Stomach (tissue), 9 donors: ENCODE results near the gene MCTP2. TPM values are rescaled to one million over a fixed set of nuclear protein-coding genes. Genes with fewer than 3 reads are reported as not detected.

Experiments
- DNase-seq, 2 donors: peaks; one replicate each; pipeline versions ENCODE4 v3.0.0 to v3.0.0-alpha.2; 2013 to 2019
- H3K27ac ChIP-seq, 5 donors: fragments of 200-600 bp in 4 of 5; sonication (generic) in 4 of 5; one replicate each; pipeline ENCODE4 v1.5.1; 2013 to 2019; ENCODE audit warnings: mild to moderate bottlenecking in 1 of 5, moderate library complexity in 1 of 5
- H3K27me3 ChIP-seq, 3 donors: fragments of 200-600 bp; sonication (generic); one replicate each; pipeline ENCODE4 v1.5.1; 2017 to 2019; ENCODE audit warnings: mixed run types in 1 of 3
- H3K36me3 ChIP-seq, 4 donors: fragments of 200-600 bp; sonication (generic); 1 replicate in 3 of 4; 2 replicates in 1 of 4; pipeline ENCODE4 v1.5.1; 2016 to 2019
- H3K4me1 ChIP-seq, 4 donors: fragments of 200-600 bp; sonication (generic); one replicate each; pipeline ENCODE4 v1.5.1; 2016 to 2019
- H3K4me3 ChIP-seq, 4 donors: fragments of 200-600 bp; sonication (generic) in 3 of 4; one replicate each; pipeline ENCODE4 v1.5.1; 2016 to 2019; ENCODE audit warnings: mild to moderate bottlenecking in 1 of 4
- H3K9me3 ChIP-seq, 4 donors: fragments of 200-600 bp; sonication (generic); one replicate each; pipeline ENCODE4 v1.5.1; 2016 to 2019
- EP300 ChIP-seq: sonication (generic); formaldehyde crosslinking; IDR thresholded peaks from one replicate; pipeline ENCODE4 v1.6.1; 2017; ENCODE audit warnings: antibody characterized with exemption
- POLR2A ChIP-seq, 4 donors: fragments of 450-650 bp; IDR thresholded peaks; one replicate each; pipeline ENCODE4 v1.6.1; 2016; ENCODE audit warnings: antibody characterized with exemption in 4 of 4, control low read depth in 2 of 4, mild to moderate bottlenecking in 1 of 4, moderate library complexity in 1 of 4
- POLR2AphosphoS5 ChIP-seq, 3 donors: sonication (generic); formaldehyde crosslinking; IDR thresholded peaks; one replicate each; pipeline ENCODE4 v1.6.1; 2016; ENCODE audit warnings: antibody characterized with exemption in 3 of 3
- WGBS, 5 donors: extraction: QIAGEN DNeasy Blood & Tissue Kit in 3 of 5; methylation state at CpG; one replicate each; pipeline versions ENCODE4 v1.1.5 to v1.1.7; 2013 to 2018; 5-methylcytosine and 5-hydroxymethylcytosine counted together
- intact Hi-C: fragments of 100-400 bp; cut with DNase I; formaldehyde crosslinking; loops from one replicate; pipeline ENCODE4 v1.15.1; 2023; ENCODE audit warnings: low total_unique reads
- polyA plus RNA-seq, 3 donors: library from polyadenylated mRNA; stranded (reverse); fragments of 200-250 nt; gene quantifications; one replicate each; pipeline ENCODE4 v1.2.3, GENCODE V29; 2013
- total RNA-seq, 5 donors: library from RNA; depleted of rRNA; stranded (reverse); fragments of >200 nt; gene quantifications; one replicate each; pipeline versions ENCODE4 v1.1.0 to v1.2.3, GENCODE V29; 2014 to 2016
- TF ChIP-seq, protein P1 (sequence below), 7 experiments: fragments of 450-650 bp in 4 of 7; fragments of 200-600 bp in 3 of 7; sonication (generic) in 3 of 7; IDR thresholded peaks; one replicate each; pipeline ENCODE4 v1.5.1; 2016 to 2019; ENCODE audit warnings: antibody characterized with exemption in 7 of 7, control low read depth in 2 of 7, mild to moderate bottlenecking in 1 of 7
- donor health status: healthy with polysubstance abuse.
- donor health status: Bipolar disorder and iron deficiency.
- donor health status: healthy.

The MCTP2 gene
- total and polyA plus RNA-seq, 8 donors = 2.8 to 62.4 (median 15.4) TPM

DNA sequence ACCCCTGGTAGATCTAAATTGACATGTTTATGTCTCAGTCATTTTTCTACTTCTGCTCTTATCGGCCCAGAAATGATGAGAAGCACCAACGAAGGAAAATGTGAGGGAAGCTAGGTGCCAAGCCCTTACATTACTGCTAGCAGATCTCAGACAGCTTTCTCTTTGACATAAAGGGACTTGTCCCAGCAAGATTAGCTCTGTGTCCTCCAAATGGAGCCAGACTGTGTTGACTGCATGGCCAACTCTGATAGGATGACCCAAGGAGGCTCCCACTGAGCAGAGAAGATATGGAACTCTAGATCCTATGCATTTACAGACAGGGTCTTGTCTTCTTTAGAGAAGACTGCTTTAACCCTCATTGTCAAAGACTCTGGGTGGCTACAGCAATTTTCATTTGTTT, 2.8 kb upstream of the MCTP2 start:
- 50 to 67% (median 59%) methylated on average over 2 of the region's 2 CpGs for WGBS, 5 donors
- no peak overlapping the region for H3K4me3 ChIP-seq
- no peaks in the 10 kb centered on the region for H3K36me3 ChIP-seq
- H3K27me3 ChIP-seq = no peaks in the 10 kb centered on the region
- peaks cover 0 to 38% (median 18%) of the 10 kb centered on the region in 4 donors for H3K4me1 ChIP-seq
- H3K27ac ChIP-seq = no peak overlapping the region
- no peaks in the 10 kb centered on the region for H3K9me3 ChIP-seq
- no peak for DNase-seq
- intact Hi-C loops = no loop called here
- TF ChIP-seq POLR2A (IDR thresholded peaks at IDR 0.05) = no peak
- no peak for TF ChIP-seq EP300
- TF ChIP-seq, protein P1, sequence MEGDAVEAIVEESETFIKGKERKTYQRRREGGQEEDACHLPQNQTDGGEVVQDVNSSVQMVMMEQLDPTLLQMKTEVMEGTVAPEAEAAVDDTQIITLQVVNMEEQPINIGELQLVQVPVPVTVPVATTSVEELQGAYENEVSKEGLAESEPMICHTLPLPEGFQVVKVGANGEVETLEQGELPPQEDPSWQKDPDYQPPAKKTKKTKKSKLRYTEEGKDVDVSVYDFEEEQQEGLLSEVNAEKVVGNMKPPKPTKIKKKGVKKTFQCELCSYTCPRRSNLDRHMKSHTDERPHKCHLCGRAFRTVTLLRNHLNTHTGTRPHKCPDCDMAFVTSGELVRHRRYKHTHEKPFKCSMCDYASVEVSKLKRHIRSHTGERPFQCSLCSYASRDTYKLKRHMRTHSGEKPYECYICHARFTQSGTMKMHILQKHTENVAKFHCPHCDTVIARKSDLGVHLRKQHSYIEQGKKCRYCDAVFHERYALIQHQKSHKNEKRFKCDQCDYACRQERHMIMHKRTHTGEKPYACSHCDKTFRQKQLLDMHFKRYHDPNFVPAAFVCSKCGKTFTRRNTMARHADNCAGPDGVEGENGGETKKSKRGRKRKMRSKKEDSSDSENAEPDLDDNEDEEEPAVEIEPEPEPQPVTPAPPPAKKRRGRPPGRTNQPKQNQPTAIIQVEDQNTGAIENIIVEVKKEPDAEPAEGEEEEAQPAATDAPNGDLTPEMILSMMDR (IDR thresholded peaks at IDR 0.05) = no peak
- no peak for TF ChIP-seq POLR2AphosphoS5 (IDR thresholded peaks at IDR 0.05)

DNA sequence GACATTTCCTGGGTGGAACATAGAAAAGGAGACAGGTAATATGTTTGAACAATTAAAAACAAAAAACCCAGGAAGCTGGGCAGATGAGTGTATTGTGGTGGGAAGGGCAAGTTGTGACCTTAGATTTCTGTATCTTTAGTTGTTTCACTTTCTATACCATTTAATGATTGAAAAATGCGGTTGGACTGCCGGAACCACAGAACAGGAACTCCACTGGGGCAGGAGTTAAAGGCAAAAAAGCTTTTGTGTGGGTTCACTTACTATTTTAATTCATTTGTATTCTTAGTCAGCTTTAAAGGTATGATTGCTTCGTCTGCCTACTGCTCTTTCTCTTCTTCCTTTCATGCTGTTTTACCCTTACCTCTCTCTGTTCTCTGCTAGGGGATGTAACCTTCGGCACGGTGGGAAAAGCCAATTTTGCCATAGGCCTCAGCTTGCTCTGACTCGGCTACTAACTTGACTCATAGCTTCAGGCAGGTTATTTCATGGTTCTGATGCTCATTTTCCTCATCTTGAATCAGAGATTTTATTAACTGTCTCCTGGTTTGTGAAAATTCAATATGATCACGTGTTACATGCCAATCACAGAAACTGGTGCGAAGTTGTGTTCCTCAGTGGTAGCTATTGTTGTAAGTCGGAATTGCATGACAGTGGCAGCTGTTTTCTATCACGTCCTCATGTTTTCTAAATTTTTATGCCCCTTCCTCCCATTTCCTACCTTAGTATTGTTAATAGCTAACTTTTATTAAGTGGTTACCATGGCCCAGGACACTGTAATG, 1.6 kb upstream of the MCTP2 start:
- TF ChIP-seq POLR2A (IDR thresholded peaks at IDR 0.05) (no peak), EP300 (no peak), POLR2AphosphoS5 (IDR thresholded peaks at IDR 0.05) (no peak)
- TF ChIP-seq, protein P1 (IDR thresholded peaks at IDR 0.05) = no peak
- intact Hi-C loops = no loop called here
- DNase-seq = peak in 1 of 2 donors; percentile 39
- peak overlapping the region in 1 of 4 donors; percentile 65 for H3K4me3 ChIP-seq
- H3K27ac ChIP-seq = peak overlapping the region; percentile 45 to 91 (median 85)
- H3K9me3 ChIP-seq = no peaks in the 10 kb centered on the region
- H3K27me3 ChIP-seq = no peaks in the 10 kb centered on the region
- peaks cover 0 to 41% (median 21%) of the 10 kb centered on the region in 4 donors for H3K4me1 ChIP-seq
- H3K36me3 ChIP-seq = no peaks in the 10 kb centered on the region
- WGBS, 5 donors = 59 to 77% (median 74%) methylated on average over 10 of the region's 10 CpGs

DNA sequence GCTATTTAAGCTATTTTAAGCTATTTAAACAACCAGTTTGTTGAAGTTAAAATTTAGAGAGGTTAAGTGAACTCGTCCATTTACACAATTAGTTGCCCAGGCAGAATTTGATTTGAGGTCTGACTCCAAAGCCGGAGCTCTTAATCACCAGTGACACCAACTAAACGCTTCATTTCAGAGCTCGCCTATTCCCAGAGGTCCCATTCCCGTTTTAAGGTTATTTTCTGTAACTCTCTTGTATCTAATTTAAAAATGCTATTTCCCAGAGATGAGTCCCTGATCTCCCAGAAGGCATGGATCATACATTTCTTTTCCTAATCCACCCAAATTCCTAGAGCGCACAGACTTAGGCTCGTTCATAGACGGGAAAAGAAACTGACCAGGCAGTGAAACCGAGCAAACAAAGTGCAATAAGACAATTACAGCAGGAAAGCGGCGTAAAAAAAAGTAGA, 904 bp upstream of the MCTP2 start:
- 9 to 20% (median 14%) methylated on average over 11 of the region's 11 CpGs for WGBS, 5 donors
- H3K36me3 ChIP-seq = no peaks in the 10 kb centered on the region
- no peak for DNase-seq
- TF ChIP-seq POLR2AphosphoS5 (IDR thresholded peaks at IDR 0.05) (no peak), EP300 (no peak), POLR2A (IDR thresholded peaks at IDR 0.05) (no peak)
- TF ChIP-seq, protein P1 (IDR thresholded peaks at IDR 0.05) = no peak
- intact Hi-C loops = no loop called here
- peak overlapping the region; percentile 78 to 91 (median 85) for H3K27ac ChIP-seq
- H3K27me3 ChIP-seq = no peaks in the 10 kb centered on the region
- H3K4me1 ChIP-seq = peaks cover 0 to 45% (median 21%) of the 10 kb centered on the region in 4 donors
- peak overlapping the region; percentile 61 to 71 (median 64) for H3K4me3 ChIP-seq
- no peaks in the 10 kb centered on the region for H3K9me3 ChIP-seq

DNA sequence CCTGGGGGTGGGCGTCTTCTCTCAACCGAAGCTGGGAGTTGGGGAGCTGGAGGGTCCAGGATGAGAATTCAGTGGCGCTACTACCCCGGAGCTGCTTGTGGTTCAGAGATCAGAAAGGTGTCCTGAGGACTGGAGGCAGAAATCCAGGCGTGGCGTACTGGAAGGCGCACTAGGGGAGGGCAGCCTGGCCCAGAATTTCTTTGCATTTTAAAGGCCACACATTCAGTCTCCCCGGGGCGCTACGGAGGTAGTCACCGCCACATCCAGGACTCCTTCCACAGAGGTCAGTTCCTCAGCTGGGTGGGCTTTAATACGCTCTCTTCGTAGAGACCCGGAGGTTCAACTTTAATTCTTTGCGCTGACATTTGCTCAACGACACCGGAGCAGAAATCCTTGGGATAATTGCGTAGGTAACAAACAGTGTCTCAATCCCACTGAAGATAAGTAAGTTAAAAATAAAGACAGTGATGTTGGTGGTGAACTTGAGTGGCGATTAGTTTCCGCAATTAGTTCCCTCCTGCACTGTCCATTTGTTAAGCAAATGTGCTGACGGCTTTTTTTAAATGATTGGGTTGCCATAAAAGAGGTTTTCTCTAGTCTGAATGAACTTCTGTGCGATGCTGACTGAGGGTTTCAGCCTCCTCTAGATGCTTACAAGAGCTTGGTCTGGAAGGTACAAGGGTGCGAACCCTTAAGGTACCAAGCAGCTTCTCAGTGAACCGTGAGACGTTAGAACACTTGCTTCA, 535 bp downstream of the MCTP2 start:
- intact Hi-C loops = no loop called here
- H3K9me3 ChIP-seq = no peaks in the 10 kb centered on the region
- H3K36me3 ChIP-seq = no peaks in the 10 kb centered on the region
- 5 to 19% (median 8%) methylated on average over 16 to 25 of the region's 25 CpGs for WGBS, 5 donors
- peak overlapping the region; percentile 61 to 71 (median 64) for H3K4me3 ChIP-seq
- peak overlapping the region; percentile 78 to 91 (median 85) for H3K27ac ChIP-seq
- no peaks in the 10 kb centered on the region for H3K27me3 ChIP-seq
- TF ChIP-seq, protein P1 (IDR thresholded peaks at IDR 0.05) = no peak
- TF ChIP-seq POLR2AphosphoS5 (IDR thresholded peaks at IDR 0.05) (no peak), POLR2A (IDR thresholded peaks at IDR 0.05) (no peak), EP300 (no peak)
- peaks cover 0 to 45% (median 21%) of the 10 kb centered on the region in 4 donors for H3K4me1 ChIP-seq
- peak in 1 of 2 donors; percentile 40 for DNase-seq
